T-cell (primary cell): ENCODE data around the gene HS6ST3. TPM values are rescaled to one million over a fixed set of nuclear protein-coding genes. Genes with fewer than 3 reads are reported as not detected.

ENCODE experiments used
- ATAC-seq, 4 experiments: fragments of 200-7000 bp in 3 of 4; fragments of 150-1000 bp in 1 of 4; cut with Tn5 transposase; replicated peaks in 1 of 4; 1 replicate in 3 of 4; 2 replicates in 1 of 4; pipeline ENCODE4 v1.10.0; 2021; ENCODE audit warnings: moderate library complexity in 3 of 4, mild to moderate bottlenecking in 2 of 4, moderate number of reproducible peaks in 1 of 4
- CTCF ChIA-PET, 2 donors: fragments of 300-600 bp; sonication (Branson Sonifier 250); formaldehyde crosslinking; loops; one replicate each; lab custom pipeline; 2022; ENCODE audit warnings: antibody characterized with exemption in 2 of 2; lab: Charles Lee
- POLR2A ChIA-PET, 2 donors: fragments of 300-600 bp; sonication (Branson Sonifier 250); formaldehyde crosslinking; loops; one replicate each; lab custom pipeline; 2022; ENCODE audit warnings: antibody characterized with exemption in 2 of 2; lab: Charles Lee
- DNase-seq, 35 experiments: peaks; one replicate each; pipeline versions ENCODE4 v3.0.0 to v3.0.0-alpha.2; 2013 to 2023
- H3K27ac ChIP-seq: one replicate; pipeline ENCODE4 v1.5.1; 2013; ENCODE audit warnings: low read length
- H3K27me3 ChIP-seq, 2 experiments: replicated peaks in 1 of 2; 1 replicate in 1 of 2; 2 replicates in 1 of 2; pipeline versions ENCODE4 v1.6.1 to v1.7.0; 2013; ENCODE audit warnings: low read length in 1 of 2, mixed read lengths in 1 of 2; ENCODE audit not compliant: control insufficient read depth in 2 of 2, insufficient read depth in 2 of 2; ENCODE audit errors: extremely low read depth in 1 of 2
- H3K36me3 ChIP-seq, 2 donors: 1 replicate in 1 of 2; 2 replicates in 1 of 2; pipeline versions ENCODE4 v1.6.1 to v1.7.0; 2013; ENCODE audit warnings: low read length in 1 of 2; ENCODE audit not compliant: control insufficient read depth in 2 of 2, insufficient read depth in 1 of 2; ENCODE audit errors: extremely low read depth in 1 of 2
- H3K4me1 ChIP-seq, 2 experiments: 1 replicate in 1 of 2; 2 replicates in 1 of 2; pipeline versions ENCODE4 v1.6.1 to v1.7.0; 2013; ENCODE audit warnings: low read length in 2 of 2, mixed read lengths in 1 of 2; ENCODE audit not compliant: insufficient read depth in 2 of 2, control insufficient read depth in 1 of 2; ENCODE audit errors: extremely low read depth in 1 of 2
- H3K4me3 ChIP-seq, 2 donors: 1 replicate in 1 of 2; 2 replicates in 1 of 2; pipeline versions ENCODE4 v1.5.1 to v1.7.0; 2013; ENCODE audit warnings: mild to moderate bottlenecking in 2 of 2, low read length in 1 of 2, moderate library complexity in 1 of 2; ENCODE audit not compliant: control insufficient read depth in 1 of 2; ENCODE audit errors: extremely low read depth in 1 of 2
- H3K9me3 ChIP-seq: 2 replicates; pipeline ENCODE4 v1.7.0; 2013
- H3K27ac Mint-ChIP-seq, 2 donors: one replicate each; pipeline ENCODE4 v1.8.0; 2020 to 2021; ENCODE audit warnings: mild to moderate bottlenecking in 2 of 2, mixed read lengths in 2 of 2
- H3K27me3 Mint-ChIP-seq, 2 donors: one replicate each; pipeline ENCODE4 v1.8.0; 2021 to 2022; ENCODE audit warnings: mixed read lengths in 2 of 2
- H3K36me3 Mint-ChIP-seq: one replicate; pipeline ENCODE4 v1.8.0; 2021; ENCODE audit warnings: mixed read lengths
- H3K4me1 Mint-ChIP-seq, 3 donors: one replicate each; pipeline ENCODE4 v1.8.0; 2020 to 2022; ENCODE audit warnings: mixed read lengths in 3 of 3, mild to moderate bottlenecking in 1 of 3
- H3K4me3 Mint-ChIP-seq, 3 donors: one replicate each; pipeline ENCODE4 v1.8.0; 2020 to 2022; ENCODE audit warnings: mild to moderate bottlenecking in 3 of 3, mixed read lengths in 3 of 3, moderate library complexity in 3 of 3
- H3K9me3 Mint-ChIP-seq, 3 donors: one replicate each; pipeline ENCODE4 v1.8.0; 2020 to 2022; ENCODE audit warnings: mixed read lengths in 3 of 3
- WGBS: methylation state at CpG from one replicate; pipeline ENCODE4 v1.1.5; 2013; ENCODE audit warnings: missing lambda C conversion rate; ENCODE audit not compliant: insufficient coverage; 5-methylcytosine and 5-hydroxymethylcytosine counted together
- total RNA-seq, 35 experiments: library from RNA in 6 of 35; stranded (reverse) in 6 of 35; fragments of 120-200 nt in 1 of 35; gene quantifications; one replicate each; pipeline versions ENCODE4 v1.2.1 to v1.2.4 and lab custom pipeline; 2013 to 2026

The HS6ST3 gene
- total RNA-seq, 5 donors from 2014 or later (not counting 1 experiment from before 2014, with no cell fraction given): not detected

- Histone ChIP-seq H3K27me3 (no peaks in the 10 kb centered on the region), H3K9me3 (no peaks in the 10 kb centered on the region), H3K4me3 (no peak overlapping the region), H3K36me3 (no peaks in the 10 kb centered on the region), H3K4me1 (no peaks in the 10 kb centered on the region), H3K27ac (no peak overlapping the region)
- ChIA-PET POLR2A (no interaction called here), CTCF (no interaction called here)
- Mint-ChIP-seq H3K27ac (no peak overlapping the region), H3K36me3 (no peaks in the 10 kb centered on the region), H3K4me1 (no peaks in the 10 kb centered on the region), H3K4me3 (no peak overlapping the region), H3K9me3 (peaks cover 13 to 28% (median 23%) of the 10 kb centered on the region in 3 donors), H3K27me3 (no peaks in the 10 kb centered on the region)
- DNase-seq: no peak
- WGBS: 90% methylated on average over 2 of the region's 3 CpGs
- ATAC-seq: no peak
Observed at GRCh38 chr13:96662036-96662435, 572.1 kb downstream of the HS6ST3 start.

GRCh38 chr13:96667294-96668018 is 577.5 kb downstream of the HS6ST3 start:
- Histone ChIP-seq H3K36me3 (no peaks in the 10 kb centered on the region), H3K4me1 (no peaks in the 10 kb centered on the region), H3K27me3 (no peaks in the 10 kb centered on the region), H3K9me3 (no peaks in the 10 kb centered on the region), H3K4me3 (no peak overlapping the region), H3K27ac (no peak overlapping the region)
- no peak overlapping the region for H3K27ac Mint-ChIP-seq
- CTCF ChIA-PET: no interaction called here
- DNase-seq (no peak), ATAC-seq (no peak)
- no peaks in the 10 kb centered on the region for H3K4me1 Mint-ChIP-seq
- WGBS: no CpG with 5 or more reads among the region's 5 CpGs
- no peaks in the 10 kb centered on the region for H3K27me3 Mint-ChIP-seq
- H3K36me3 Mint-ChIP-seq: no peaks in the 10 kb centered on the region
- H3K4me3 Mint-ChIP-seq: no peak overlapping the region
- H3K9me3 Mint-ChIP-seq: peaks cover 12 to 17% (median 14%) of the 10 kb centered on the region in 3 donors
- POLR2A ChIA-PET: no interaction called here

GRCh38 chr13:96671073-96671472 is 581.2 kb downstream of the HS6ST3 start:
- no peaks in the 10 kb centered on the region for H3K9me3 ChIP-seq
- no peaks in the 10 kb centered on the region for H3K4me1 ChIP-seq
- Mint-ChIP-seq H3K27ac (no peak overlapping the region), H3K4me3 (no peak overlapping the region), H3K36me3 (no peaks in the 10 kb centered on the region), H3K4me1 (no peaks in the 10 kb centered on the region), H3K9me3 (peaks cover 2 to 20% (median 3%) of the 10 kb centered on the region in 3 donors), H3K27me3 (no peaks in the 10 kb centered on the region)
- no peak overlapping the region for H3K4me3 ChIP-seq
- H3K36me3 ChIP-seq: no peaks in the 10 kb centered on the region
- H3K27me3 ChIP-seq: no peaks in the 10 kb centered on the region
- POLR2A ChIA-PET: no interaction called here
- CTCF ChIA-PET: no interaction called here
- ATAC-seq (no peak), DNase-seq (no peak)
- no peak overlapping the region for H3K27ac ChIP-seq

- Histone ChIP-seq H3K4me1 (no peaks in the 10 kb centered on the region), H3K4me3 (no peak overlapping the region), H3K36me3 (no peaks in the 10 kb centered on the region), H3K27me3 (no peaks in the 10 kb centered on the region), H3K27ac (no peak overlapping the region), H3K9me3 (no peaks in the 10 kb centered on the region)
- Mint-ChIP-seq H3K4me3 (no peak overlapping the region), H3K36me3 (no peaks in the 10 kb centered on the region), H3K4me1 (no peaks in the 10 kb centered on the region), H3K27ac (no peak overlapping the region), H3K27me3 (no peaks in the 10 kb centered on the region), H3K9me3 (peaks cover 6 to 20% (median 7%) of the 10 kb centered on the region in 3 donors)
- no peak for DNase-seq
- ChIA-PET POLR2A (no interaction called here), CTCF (no interaction called here)
- no peak for ATAC-seq
Observed at GRCh38 chr13:96672016-96672415, 582.1 kb downstream of the HS6ST3 start.

- Histone ChIP-seq H3K4me1 (no peaks in the 10 kb centered on the region), H3K4me3 (no peak overlapping the region), H3K27ac (no peak overlapping the region), H3K9me3 (no peaks in the 10 kb centered on the region), H3K27me3 (no peaks in the 10 kb centered on the region), H3K36me3 (no peaks in the 10 kb centered on the region)
- CTCF ChIA-PET: no interaction called here
- H3K27ac Mint-ChIP-seq: no peak overlapping the region
- H3K9me3 Mint-ChIP-seq: peaks cover 6 to 23% (median 7%) of the 10 kb centered on the region in 3 donors
- no peaks in the 10 kb centered on the region for H3K4me1 Mint-ChIP-seq
- POLR2A ChIA-PET: no interaction called here
- no CpG with 5 or more reads among the region's 3 CpGs for WGBS
- no peaks in the 10 kb centered on the region for H3K27me3 Mint-ChIP-seq
- DNase-seq (no peak), ATAC-seq (no peak)
- no peak overlapping the region for H3K4me3 Mint-ChIP-seq
- H3K36me3 Mint-ChIP-seq: no peaks in the 10 kb centered on the region
Observed at GRCh38 chr13:96673825-96674224, 583.9 kb downstream of the HS6ST3 start.

GRCh38 chr13:96677029-96677428 is 587.1 kb downstream of the HS6ST3 start:
- ChIA-PET CTCF (no interaction called here), POLR2A (no interaction called here)
- H3K4me3 Mint-ChIP-seq: no peak overlapping the region
- H3K4me3 ChIP-seq: no peak overlapping the region
- no peaks in the 10 kb centered on the region for H3K27me3 ChIP-seq
- H3K9me3 Mint-ChIP-seq: peaks cover 7 to 29% (median 10%) of the 10 kb centered on the region in 3 donors
- H3K27ac ChIP-seq: no peak overlapping the region
- no peak for DNase-seq
- H3K9me3 ChIP-seq: no peaks in the 10 kb centered on the region
- H3K4me1 ChIP-seq: no peaks in the 10 kb centered on the region
- H3K36me3 Mint-ChIP-seq: no peaks in the 10 kb centered on the region
- no peaks in the 10 kb centered on the region for H3K27me3 Mint-ChIP-seq
- H3K36me3 ChIP-seq: no peaks in the 10 kb centered on the region
- ATAC-seq: no peak
- no peak overlapping the region for H3K27ac Mint-ChIP-seq
- H3K4me1 Mint-ChIP-seq: no peaks in the 10 kb centered on the region

GRCh38 chr13:96678801-96679200 is 588.9 kb downstream of the HS6ST3 start:
- peaks cover 7 to 15% (median 10%) of the 10 kb centered on the region in 3 donors for H3K9me3 Mint-ChIP-seq
- DNase-seq: no peak
- Histone ChIP-seq H3K27ac (no peak overlapping the region), H3K4me1 (no peaks in the 10 kb centered on the region), H3K4me3 (no peak overlapping the region), H3K27me3 (no peaks in the 10 kb centered on the region), H3K36me3 (no peaks in the 10 kb centered on the region), H3K9me3 (no peaks in the 10 kb centered on the region)
- no CpG with 5 or more reads among the region's 2 CpGs for WGBS
- no peak overlapping the region for H3K4me3 Mint-ChIP-seq
- no peak overlapping the region for H3K27ac Mint-ChIP-seq
- CTCF ChIA-PET: no interaction called here
- no peak for ATAC-seq
- H3K27me3 Mint-ChIP-seq: no peaks in the 10 kb centered on the region
- H3K36me3 Mint-ChIP-seq: no peaks in the 10 kb centered on the region
- H3K4me1 Mint-ChIP-seq: no peaks in the 10 kb centered on the region
- POLR2A ChIA-PET: no interaction called here
